Fibroblast of peridontal ligament (primary cell): Measurements from ENCODE around the gene NR3C1.
A peak's percentile ranks its signal among the peaks of the same experiment; 100 is the strongest.

Experiments used
- DNase-seq: peaks from one replicate; pipeline ENCODE4 v3.0.0-alpha.2; 2010; ENCODE audit errors: extremely low read depth

The NR3C1 gene

DNA sequence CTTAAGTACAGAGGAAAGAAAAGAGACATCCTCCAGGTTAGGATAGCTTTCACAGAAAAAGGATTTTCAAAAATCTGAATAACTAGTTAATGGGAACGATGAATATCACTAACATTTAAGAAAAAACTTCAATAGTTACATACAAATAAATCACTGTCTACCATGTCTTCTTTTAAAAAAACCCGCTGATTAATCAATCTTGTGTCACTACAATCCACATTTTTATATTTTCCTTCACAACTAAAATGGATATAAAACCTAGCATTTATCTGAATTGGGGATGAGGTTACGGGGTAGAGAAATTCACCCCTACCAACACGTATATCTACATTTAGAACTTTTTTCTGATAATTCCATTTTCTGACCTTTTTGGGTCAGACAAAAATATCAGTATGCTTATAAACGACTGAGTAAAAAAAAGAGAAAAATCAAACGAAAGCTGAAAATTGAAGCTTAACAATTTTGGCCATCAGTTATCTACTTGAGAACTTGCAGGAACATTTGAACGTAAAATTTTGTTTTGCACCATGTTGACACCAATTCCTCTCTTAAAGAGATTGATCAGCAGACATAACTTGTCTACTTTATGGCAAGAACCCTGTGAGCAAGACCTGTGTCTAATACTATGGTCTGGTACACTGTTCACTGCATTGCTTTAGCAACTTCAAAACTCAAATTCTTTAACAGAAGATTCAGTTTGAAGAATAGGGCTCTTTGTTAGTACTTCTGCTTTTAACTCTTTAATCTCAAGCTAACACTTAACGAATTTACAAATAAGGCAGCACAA lies 4.8 kb downstream of the NR3C1 start:
- DNase-seq: peak; percentile 41

DNA sequence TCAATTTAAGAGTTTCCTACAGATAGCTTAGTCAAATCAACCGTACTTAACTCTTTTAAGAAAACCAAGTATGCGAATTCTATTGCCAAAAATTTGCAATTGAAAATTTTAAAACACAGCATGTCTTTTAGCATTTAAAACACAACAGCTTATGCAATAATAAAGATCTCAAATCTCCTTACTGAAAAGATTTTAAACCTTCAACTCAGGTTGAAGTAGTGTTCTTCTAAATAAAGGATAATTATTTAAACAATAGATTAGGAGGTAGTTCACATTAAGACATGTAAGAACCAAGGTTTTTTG lies 5.5 kb downstream of the NR3C1 start:
- peak; percentile 35 for DNase-seq

DNA sequence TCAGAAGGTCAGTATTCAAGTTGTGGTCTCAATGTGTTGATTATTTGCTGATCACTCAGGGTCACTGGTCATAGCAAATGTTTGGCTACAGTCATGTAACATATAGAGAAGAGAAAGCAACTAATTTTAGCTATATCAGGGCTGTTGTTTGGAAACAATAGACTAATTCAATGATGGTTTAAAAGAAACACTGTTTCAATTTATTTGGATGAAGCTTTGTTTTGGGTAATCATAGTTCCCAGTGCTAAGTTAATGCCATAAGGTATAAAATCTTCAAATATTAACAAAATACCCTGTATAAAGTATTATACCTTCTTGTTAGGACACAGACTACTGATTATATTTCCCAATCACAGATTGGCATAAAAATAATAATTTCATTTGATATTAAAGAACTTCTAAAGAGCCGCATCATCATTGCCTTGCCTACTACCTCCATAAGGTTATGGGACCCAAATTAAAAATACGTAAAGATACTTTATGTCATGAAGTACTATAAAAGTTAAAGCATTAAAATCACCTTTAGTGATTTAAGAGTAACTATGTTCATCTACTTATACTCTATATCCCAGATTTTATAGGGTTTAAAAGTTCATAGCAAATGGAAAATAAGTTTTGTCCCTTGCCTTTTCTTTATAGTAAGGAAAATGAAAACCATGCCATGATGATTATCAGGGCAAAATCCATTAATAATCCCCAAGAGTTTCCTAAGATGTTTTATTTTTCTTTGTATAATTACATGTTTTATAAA lies 6.0 kb downstream of the NR3C1 start:
- DNase-seq: no peak

DNA sequence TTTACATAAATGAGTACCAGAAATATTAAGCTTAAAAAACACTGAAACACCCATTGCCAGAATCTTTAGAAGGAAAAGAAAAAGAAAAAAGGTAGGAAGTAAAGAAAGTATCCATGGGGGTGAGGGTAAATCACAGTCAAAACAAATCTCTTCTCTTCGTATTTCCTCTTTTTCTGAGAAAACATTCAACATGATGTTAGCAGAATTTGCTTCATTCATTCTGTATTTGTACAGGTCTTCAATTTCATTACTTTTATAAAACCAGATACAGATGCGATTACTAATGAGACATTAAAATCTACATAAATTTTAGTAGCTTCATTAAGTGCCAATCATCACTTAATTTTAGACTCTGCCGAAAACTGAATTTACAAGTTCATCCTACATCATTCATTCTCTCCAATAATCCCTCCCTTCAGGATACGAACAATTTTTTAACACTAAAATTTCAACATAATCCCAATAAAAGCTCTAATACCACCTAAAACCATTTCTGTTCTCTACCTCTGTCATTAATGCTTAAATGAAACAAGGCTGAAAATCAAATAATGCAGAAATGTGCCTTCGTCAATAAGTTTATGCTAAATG lies 7.0 kb downstream of the NR3C1 start:
- DNase-seq: no peak

DNA sequence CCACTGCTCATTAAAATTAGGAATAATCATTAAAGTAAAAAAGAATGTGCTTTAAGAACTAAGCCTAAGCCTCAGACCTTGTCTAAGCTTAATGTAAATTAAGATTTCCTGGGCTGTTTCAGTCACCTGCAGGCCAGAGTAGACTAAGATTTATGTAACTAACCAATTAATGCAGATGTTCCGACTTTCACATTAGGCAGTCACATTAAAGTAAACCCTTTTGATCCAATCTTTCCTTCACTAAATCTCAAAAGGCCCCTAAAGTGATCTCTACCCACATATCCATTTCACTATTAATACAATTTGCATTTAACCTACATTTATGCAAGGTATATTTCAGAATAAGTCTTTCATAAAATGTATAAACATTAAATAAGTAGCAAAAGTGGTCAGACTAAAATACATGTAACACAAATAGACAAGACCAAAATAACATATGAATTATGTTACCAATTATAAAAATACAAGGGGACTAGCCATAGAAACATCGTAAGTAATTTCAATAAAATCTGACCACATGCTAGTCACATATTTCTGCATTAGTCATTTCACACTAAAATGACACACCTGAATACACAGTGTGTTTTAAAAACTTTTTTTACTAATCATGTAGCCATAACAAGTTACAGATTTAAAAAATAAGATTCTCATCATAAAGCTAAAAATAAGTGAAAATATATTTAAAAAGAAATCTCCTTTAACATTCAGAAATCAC lies 7.7 kb downstream of the NR3C1 start:
- DNase-seq: no peak

DNA sequence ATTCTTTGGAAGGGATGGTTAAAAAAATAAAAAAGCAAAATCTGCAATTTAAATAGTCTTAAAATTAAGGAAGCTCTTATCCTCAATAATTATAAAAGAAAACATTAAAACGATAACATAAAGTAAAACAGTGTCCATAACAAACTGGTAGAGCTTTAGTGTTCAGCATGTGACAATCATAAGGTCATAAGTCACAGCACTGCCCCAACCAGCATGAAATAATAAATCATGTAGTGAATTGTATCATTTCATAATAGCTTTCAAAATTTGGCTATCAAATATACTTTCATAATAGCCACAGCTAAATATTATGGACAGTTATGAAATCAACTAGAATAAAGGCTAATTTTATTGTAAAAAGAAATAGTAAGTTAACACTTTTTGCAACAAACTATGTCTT lies 10.0 kb downstream of the NR3C1 start:
- DNase-seq: no peak

DNA sequence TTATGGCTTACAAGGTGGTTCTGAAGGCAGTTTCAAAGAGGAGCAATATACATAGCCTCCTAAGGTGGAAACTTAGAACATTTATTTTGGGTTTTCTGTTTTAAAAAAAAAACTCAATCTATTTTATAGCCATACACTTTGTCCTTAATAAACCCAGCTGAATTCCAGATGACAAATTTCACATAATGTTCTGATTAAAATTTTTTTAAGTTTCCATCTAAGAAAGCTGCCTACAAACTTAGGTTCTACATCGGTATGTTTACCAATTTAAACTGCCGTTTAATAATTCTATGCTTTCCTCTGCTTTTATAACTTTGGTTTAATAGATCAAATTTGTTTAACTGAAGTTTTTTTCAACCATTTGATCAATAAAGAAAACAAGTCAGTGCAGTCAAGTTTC lies 12.5 kb downstream of the NR3C1 start:
- peak; percentile 51 for DNase-seq

DNA sequence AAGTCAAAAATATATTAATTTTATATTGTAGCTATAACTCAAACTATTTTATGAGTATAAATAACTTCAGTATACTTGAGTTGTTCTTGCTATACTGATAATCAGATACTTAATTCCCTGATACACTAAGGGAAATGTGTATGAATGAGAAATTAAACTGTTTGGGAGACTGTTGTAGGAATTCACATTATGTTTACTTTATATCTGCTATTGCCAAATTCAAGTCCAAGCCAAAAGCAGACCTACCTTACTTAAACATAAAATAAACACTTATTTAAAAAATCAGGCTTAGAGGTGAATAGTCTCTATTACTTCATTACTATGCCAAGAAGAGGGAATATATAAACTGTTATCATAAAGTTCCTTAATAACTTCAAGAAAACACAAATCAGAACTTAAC lies 13.2 kb downstream of the NR3C1 start:
- DNase-seq: peak; percentile 37

DNA sequence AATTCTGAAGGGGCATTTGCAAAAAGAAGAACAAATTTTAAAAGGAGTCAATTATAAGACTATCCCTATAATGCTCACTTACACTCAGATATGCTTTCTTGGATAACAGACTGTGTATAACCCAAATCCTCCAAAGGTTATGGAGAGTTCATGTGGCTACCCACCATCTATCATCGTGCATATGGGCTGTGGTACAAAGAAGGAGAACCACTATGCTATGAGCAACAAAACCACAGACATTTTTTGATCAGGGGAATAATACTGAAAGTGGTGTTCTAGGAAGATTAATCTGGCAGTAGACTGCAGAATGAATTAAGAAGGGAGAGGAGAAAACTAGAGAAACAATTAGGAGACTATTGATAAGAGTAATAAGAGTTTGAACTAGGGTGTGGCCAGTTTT lies 16.8 kb downstream of the NR3C1 start:
- DNase-seq: peak; percentile 62

DNA sequence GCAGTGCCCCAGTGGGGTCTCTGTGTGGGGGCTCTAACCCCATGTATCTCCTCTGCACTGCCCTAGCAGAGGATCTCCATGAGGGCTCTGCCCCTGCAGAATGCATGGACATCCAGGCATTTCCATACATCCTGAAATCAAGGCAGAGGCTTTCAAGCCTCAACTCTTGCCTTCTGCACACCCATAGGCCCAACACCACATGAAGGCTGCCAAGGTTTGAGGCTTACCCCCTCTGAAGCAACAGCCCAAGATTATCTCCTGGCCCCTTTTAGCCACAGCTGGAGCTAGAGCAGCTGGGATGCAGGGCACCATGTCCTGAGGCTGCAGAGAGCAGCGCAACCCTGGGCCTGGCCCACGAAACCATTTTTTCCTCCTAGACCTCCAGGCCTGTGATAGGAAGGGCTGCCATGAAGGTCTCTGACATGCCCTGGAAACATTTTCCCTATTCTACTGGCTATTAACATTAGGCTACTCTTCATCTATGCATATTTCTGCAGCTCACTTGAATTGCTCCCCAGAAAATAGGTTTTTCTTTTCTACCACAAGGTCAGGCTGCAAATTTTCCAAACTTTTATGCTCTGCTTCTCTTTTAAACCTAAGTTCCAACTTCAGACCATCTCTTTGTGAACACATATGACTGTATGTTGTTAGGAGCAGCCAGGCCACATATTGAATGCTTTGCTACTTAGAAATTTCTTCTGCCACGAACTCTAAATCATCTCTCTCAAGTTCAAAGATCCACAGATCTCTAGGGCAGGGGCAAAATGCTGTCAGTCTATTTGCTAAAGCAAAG lies 18.4 kb downstream of the NR3C1 start:
- no peak for DNase-seq

DNA sequence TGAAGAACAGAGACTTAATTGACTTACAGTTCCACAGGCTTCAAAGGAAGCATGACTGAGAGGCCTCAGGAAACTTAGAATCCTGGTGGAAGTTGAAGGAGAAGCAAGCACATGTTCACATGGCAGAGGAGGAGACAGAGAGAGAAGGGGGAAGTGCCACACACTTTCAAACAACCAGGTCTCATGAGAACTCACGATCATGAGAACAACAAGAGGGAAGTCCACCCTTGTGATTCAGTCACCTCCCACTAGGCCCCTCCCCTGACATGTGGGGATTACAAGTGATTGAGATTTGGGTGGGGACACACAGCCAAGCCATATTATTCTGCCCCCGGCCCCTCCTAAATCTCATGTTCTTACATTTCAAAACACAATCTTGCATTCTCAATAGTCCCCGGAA lies 19.5 kb downstream of the NR3C1 start:
- no peak for DNase-seq

DNA sequence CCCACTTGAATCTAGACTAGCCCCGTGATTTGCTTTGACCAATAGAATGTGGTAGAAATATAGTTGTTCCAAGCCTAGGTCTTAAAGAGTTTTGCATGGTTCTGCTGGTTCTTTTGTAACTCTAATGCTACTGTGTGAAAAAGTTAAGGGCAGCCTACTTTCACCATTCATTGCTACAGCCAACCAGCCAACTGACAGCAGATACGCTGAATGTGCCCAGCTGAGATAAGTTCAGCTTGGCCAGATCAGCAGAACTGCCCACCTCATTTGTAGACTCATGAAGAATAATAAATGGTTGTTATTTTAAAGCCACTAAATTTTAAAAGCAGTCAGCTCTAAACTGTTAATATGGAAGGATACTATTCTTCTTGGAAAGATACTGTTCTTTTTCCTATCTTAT lies 23.9 kb downstream of the NR3C1 start:
- no peak for DNase-seq

DNA sequence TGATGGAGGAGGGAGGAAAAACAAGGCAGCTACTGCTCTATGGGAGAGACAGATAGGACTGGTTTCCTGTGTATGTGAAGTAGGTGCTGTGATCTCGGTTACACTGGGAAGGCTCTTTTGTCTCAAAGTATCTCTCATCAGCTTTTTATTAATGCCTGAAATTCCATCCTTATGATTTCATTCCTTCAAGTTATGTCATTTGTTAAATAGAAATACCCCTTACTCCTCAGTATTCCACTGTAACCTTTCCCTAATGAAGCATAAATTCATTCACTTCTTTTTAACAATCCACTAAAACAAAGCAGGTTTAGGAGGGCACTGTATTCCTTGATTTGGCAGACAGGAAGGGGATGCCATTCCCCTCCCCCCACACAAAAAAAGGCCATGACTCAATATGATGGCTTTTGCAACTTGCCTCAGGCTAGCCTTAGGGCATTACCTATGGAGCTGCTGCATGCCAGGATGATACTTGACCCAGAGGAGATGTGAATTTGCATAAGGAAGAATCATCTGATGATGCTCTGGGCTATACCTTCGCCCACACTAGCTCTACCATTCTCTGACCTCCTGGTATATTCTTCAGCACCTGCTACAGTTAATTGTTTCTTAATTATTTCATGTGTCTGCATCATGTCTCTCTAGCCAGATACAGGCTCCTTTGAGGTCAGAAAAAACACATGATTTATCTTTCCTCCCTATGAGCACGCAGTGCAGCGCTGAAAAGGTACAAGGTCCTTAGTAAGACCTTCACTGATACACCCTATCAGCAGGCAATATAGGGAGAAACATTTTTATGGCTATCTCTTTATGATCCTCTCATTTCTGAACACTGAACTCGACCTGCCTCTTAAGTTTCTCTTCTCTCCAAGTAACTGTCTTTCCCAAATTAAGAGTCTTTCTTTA lies 26.3 kb downstream of the NR3C1 start:
- no peak for DNase-seq

DNA sequence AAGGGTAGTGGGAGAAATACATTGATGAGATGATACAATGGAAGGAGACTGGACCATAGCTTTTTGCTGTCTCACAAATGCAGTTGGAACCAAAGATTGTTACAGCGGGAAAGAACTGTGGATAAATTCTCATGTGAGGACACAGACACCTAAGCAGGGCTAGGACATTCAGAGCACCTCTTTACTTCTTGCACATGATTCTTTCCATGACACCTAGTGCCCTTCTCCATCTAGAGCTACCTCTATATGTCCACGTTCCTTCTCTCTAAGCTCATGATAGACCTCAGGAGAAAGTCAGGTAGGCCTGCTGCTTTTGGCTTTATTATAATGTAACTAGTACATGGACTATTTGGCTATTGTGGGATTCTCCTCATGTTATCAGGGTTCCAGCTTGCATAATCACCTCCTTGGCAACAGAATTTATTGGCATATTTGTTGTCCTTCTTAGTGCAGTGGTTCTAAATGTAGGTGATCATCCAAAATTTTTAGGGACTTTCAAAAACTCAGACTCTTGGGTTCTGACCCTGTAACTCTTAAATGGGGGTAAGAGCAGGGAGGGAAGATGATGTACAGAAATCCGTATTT lies 27.2 kb downstream of the NR3C1 start:
- no peak for DNase-seq

DNA sequence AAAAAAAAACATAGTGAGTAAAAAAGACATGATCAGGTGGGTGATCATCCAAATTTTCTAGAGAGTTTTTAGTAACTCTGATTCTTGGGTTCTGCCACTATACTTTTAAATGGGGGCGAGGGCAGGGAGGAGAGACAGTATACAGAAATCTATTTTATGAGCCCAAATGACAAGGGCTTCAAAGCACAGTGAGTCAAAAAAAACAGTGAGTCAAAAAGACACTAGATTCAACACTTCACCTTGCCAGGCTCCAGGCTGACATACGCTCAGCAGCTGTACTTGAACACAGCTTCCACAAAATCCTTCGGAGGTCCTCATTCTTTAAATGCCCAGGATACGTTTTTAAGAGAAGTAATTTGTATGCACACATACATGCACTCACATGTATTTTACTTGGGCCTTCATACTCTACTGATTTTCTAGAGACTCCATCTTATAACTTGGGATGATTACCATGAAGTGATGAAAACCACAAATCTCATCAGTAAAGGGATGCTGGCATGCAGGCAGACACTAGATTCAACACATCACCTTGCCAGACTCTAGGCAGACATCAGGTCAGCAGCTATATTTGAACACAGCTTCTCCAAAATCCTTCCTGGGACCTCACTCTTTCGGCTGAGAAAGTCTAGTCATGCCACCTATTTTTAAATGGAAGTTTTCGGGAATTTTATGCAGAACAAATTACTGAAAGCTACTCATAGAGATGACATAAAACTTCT lies 28.8 kb downstream of the NR3C1 start:
- no peak for DNase-seq

DNA sequence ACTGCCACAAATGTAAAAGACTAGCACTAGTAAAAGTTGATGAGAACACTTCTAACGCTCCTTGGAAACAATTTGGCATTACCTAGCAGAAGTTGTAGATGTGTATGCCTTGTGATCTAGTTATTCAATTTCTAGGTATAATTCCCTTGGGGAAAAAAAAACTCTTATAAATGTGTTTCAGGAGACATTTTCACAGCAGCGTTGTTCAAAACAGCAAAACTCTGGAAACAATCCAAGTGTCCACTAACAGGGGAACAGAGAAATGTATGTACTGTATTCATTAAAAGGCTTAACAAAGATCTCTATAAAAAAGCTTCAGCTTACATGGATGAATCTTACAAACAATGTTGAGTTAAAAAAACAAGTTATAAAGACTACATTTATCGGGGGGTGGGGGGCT lies 30.4 kb downstream of the NR3C1 start:
- no peak for DNase-seq

DNA sequence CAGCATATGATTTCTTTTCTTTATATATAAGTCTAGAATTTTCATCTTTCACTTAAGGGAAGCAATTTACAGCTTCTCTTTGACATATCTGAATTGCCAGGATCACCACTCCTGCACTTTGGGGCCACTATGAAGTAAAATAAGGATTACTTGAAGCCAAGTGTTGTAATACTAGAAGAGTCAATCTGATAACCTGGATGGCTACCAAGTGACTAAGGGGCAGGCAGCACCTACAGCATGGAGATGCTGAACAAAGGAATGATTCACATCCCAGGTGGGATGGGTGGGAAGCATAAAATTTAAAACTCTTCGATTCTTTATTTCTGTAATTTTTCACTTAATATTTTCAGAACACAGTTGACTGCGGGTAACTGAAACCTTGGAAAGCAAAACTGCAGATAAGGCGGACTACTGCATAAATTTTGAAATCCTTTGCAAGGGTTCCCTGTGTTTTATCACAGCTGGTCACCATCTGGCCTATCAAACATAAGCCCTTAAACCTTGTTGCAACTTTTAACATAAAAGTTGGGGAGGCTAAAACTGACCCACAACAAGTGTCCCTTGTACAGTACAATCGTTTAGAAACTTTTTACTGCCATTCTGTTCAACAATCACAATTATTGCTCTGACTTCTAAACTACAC lies 31.2 kb downstream of the NR3C1 start:
- DNase-seq: no peak

DNA sequence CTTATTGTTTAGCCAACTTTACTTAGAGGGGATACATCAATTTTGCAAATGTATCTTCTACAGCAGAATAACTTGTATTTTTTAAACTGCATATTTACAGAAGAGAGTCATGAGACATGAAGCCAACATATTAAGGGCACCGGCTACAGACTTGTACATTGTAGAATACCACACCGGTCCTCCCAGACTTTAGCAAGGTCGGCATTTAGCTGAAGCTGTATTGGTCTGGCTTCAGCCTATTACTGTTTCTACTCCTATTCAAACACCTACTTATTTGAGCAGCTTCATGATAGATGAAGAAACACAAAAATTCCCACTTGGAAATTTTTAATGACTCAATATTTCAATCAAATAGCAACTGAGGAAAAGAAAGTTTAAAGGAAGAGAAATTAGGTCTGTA lies 33.0 kb downstream of the NR3C1 start:
- no peak for DNase-seq

DNA sequence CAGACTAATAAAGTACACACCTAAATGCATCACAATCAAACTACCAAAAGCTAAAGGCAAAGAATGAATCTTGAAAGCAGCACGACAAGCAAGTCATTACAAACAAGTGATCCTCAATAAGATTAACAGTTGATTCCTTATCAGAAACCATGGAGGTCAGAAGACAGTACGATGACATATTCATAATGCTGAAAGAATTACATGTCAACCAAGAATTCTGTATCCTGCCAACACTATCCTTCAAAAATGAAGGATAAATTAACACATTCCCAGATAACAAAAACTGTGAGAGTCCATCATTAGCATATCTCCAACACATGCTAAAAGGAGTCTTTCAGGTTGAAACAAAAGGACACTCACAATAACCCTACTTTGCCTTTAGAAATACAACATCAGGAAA lies 39.4 kb downstream of the NR3C1 start:
- DNase-seq: no peak
